ENCODE results near the gene DIAPH2. TPM values are rescaled to one million over a fixed set of nuclear protein-coding genes. Genes with fewer than 3 reads are reported as not detected.
"Not testable (repeated sequence)": the region's sequence is repeated elsewhere in the genome, so short reads cannot be mapped to it uniquely, and the experiment has no call there.

The DIAPH2 gene
- total RNA-seq, 1 donor from 2014 or later = 37.6 TPM

DNA sequence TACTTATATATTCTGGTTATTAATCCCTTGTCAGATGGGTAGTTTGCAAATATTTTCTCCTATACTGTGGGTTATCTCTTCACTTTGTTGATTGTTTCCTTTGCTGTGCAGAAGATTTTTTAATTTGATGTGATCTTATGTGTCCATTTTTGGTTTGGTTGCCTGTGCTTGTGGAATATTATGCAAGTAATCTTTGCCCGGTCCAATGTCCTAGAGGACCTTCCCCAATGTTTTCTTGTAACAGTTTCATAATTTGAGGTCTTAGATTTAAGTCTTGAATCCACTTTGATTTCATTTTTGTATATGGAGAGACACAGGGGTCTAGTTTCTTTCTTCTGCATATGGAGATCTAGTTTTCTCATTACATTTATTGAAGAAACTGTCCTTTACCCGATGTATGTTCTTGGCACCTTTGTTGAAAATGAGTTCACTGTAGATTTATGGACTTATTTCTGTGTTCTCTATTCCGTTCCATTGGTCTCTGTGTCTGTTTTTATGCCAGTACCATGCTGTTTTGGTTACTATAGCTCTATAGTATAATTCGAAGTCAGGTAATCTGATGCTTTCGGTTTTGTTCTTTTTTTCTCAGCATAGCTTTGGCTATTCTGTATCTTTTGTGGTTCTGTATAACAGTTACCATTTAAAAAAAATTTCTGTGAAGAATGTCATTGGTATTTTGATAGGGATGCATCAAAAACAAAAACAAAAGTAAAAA lies 34.7 kb downstream of the DIAPH2 start:
- no peak for DNase-seq

GRCh38 chrX:96721354-96721753 lies 36.7 kb downstream of the DIAPH2 start:
- DNase-seq = no peak

DNA sequence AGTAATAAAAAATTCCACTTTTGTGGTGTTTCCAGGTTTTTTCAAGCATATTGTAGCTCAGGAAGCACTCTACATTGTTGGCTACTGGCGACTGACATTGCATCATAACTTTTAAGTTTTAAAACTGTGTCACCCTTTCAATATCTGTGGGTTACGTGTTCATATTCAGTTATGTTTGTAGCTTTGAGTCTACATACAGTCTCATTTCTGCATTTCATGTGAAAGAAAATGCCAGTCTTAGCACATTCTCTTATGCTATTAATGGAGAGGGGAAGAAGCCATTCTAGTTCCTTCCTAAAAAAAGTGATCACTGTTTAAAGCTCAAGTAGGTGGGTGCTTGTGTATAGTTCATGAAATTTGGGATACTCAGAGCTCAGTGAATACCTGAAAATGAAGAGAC lies 38.1 kb downstream of the DIAPH2 start:
- no peak for DNase-seq

DNA sequence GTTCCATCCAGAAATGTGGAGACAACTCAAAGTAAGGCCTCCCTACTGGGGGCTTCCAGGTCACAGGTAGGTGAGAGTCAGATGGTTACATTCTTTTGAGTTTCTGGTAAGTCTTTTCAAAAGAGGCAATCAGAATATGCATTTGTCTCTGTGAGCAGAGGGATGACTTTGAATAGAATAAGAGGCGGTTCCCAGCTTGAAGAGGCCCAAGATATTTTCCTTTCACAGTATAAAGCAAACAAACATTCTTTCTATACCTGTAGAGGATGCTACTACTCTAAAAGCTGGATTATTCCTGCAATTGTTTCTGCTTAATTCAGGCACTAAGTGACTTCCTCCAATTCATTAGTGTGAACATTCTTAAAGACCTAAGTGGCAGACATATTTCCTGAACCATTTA lies 44.4 kb downstream of the DIAPH2 start:
- DNase-seq = peak; percentile 53

- DNase-seq = peak; percentile 0
These were observed 45.4 kb downstream of the DIAPH2 start for GRCh38 chrX:96729868-96730643.

DNA sequence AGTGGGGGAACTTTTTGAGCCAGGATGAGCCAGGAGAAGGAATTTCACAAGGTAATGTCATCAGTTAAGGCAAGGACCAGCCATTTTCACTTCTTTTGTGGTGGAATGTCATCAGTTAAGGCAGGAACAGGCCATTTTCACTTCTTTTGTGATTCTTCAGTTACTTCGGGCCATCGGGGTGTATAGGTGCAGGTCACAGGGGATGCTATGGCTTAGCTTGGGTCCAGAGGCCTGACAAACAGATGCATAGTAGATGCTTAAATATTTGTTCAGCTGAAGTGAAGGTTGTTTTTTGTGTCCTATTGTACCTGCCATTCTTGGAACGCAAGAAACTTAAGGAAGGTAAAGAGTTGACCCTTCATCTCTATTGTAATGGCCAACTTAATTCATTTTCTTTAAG lies 46.4 kb downstream of the DIAPH2 start:
- DNase-seq = not testable (repeated sequence)

GRCh38 chrX:96743367-96744073 lies 58.9 kb downstream of the DIAPH2 start:
- DNase-seq = no peak

DNA sequence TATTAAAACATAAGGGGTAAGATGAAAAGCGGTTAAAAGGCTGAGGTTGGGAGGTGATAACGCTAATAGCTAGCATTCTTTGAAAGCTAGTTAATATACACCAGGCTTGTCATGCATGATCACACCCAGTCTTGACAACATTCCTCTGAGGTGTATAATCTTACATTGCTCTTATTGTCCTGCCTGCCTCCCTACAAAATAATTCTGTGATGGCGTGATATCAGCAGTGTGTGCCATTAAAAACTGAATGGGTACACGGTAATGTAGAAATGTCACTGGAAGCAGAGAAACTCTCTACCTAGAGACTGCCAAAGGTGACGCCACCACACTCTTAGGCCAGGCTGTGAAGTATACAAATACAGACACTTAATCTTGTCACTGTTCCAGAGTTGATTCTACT lies 68.1 kb downstream of the DIAPH2 start:
- DNase-seq = no peak

DNA sequence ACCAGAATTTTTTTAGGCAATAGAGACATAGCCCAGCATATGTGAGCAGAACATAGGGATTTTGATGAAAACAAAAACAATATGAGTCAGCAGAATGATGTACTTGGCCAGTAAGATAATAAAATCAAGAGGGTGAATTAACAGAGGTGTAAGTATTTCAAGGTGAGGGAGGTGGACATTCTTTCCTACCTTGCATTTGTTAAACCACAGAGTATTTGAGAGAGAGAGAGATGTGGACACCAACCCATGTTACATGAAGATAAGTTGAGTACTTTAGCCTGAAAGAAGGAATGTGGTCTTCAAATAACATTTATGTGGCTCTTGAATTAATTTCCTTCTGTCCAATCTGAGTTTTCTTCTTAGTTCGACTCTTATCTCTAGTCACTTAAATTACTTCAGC lies 68.6 kb downstream of the DIAPH2 start:
- DNase-seq = no peak

DNA sequence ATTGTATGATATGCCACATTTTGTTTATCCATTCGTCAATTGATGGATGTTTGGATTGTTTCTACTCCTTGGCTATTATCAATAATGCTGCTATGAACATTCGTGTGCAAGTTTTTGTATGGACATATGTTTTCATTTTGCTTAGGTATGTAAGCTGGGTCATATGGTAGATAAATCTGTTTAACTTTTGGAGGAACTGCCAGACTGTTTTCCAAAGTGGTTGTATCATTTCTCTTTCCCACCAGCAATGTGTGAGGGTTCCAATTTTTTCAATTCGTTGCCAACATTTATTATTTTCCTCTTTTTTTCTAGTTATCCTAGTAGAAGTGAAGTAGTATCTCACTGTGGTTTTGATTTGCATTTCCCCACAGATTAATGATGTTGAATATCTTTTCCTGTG lies 71.8 kb downstream of the DIAPH2 start:
- no peak for DNase-seq

GRCh38 chrX:96761566-96761965 lies 76.9 kb downstream of the DIAPH2 start:
- DNase-seq = no peak

DNA sequence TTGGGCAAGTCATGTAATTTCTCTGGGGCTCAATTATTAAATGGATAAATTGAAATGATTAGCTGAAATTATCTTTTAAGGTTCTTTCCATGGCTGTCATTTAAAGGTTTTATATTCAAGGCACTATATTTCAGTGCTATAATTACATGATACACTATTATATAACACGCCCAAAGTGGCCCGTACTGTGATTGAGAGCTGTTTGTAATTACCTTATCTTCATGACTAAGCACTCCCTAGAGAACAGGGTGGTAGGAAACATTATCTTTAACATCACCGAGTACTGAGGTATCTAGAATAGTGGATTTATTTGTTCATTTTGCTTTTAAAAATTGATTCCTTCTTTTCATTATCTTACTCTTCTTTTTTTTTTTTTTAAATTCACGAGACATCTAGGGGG lies 79.0 kb downstream of the DIAPH2 start:
- DNase-seq = no peak

DNA sequence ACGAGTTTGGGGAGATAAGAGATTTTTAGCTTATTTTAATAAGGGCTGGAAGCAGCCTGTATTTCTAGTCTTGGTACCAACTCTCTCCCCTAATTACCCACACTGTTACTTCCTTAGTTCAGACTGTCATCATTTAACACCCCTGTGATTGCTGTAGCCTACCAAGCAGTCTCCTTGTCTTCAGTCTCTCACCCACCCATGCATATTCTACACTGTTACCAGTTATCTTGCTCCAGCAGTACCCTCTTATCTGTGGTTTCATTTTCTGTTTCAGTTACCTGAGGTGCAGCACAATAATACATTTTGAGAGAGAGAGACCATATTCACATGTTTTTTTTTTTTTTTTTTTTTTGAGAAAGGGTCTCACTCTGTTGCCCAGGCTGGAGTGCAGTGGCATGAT lies 80.2 kb downstream of the DIAPH2 start:
- no peak for DNase-seq

DNA sequence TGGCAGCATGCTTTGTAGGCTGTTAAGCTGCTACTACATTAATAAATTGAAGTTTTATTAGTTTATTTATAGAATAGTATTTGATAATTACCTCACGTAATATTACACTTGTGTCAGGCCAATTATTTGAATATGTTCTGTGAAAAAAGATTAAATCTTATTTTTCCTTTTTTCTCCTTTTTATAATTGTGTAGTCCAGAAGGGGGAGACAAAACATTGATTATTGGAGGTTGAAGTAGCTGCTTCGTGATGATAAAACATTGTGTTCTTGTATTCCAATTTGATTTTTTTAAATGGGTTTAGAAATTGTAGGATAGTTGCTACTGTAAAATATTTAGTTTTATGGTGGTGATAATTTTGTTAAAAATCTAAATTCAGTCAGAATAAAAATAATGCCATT lies 85.7 kb downstream of the DIAPH2 start:
- peak; percentile 37 for DNase-seq

GRCh38 chrX:96771486-96771885 lies 86.8 kb downstream of the DIAPH2 start:
- DNase-seq = peak; percentile 2

DNA sequence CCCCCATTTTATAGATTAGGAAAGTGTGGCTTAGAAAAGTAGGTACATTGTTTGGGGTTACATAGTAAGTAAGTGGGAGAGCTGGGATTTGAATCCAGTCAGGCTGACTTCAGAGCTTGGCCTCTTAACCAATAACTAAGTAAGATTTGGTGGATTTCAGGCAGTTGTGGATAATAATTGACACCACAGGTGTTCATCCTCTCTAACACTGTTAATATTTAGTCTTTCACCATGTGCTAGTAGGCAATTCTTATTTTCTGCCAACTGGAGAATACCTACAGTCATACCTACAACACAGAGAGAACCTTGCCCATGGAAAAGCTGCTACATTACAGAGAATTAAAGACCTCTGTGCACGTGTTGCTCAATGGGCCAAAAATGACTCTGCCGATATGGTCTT lies 89.5 kb downstream of the DIAPH2 start:
- no peak for DNase-seq

DNA sequence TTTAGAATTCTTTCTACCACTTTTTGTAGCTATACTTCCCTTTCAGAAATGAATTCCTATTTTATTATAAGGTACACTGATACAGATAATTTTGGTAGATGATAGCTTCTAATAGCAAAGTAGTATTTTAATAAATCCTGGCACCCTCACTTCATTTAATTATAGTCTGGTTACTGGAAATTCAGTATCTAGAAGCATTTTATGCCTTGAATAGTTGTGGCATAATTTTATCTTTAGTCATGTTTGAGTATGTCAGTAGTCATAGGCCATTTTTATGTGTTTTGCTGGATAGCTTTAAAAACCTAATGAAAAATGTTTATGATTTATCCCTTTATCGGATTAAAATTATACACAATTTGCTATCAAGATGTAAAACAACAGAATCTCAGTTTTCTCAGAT lies 92.3 kb downstream of the DIAPH2 start:
- DNase-seq = no peak

DNA sequence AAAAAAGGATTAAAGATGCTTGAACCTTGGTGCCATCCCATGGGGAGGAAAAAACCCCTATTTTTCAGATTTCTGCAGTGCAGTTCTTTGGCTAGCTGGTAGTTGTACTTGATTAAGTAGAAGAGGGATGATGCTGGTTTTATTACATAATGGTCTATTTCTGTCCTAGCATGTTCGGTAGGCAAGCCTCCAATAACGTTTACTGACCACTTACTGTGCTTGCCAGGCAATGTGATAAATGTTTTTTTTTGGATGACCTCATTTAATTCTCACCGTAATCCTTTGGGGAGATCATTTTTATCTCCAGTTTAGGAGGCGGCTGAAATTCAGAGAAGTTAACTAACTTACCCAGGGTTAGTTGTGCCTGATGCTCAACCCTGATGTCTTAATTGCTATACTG lies 106.9 kb downstream of the DIAPH2 start:
- no peak for DNase-seq

- DNase-seq = no peak
These were observed 107.4 kb downstream of the DIAPH2 start for GRCh38 chrX:96792047-96792446.

- no peak for DNase-seq
These were observed 114.3 kb downstream of the DIAPH2 start for GRCh38 chrX:96798982-96799381.

DNA sequence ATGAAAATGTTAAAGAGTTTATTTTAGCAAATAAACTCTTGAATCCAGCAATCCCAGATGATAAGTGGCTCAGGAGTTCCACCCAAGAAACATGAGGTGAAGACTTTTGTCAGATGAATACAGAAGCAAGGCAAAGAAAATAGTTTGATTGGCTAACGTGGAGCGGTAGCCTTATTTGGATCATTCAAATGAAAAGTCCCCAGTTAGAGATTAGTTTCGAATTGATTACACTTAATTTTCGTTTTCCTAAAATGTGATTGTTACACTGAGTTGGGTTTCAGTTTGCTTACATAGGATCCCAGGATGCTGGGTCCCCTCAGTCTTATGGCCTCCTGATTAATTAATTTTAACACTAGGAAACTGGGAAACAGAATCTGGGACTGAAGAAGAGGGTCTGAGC lies 122.7 kb downstream of the DIAPH2 start:
- no peak for DNase-seq

DNA sequence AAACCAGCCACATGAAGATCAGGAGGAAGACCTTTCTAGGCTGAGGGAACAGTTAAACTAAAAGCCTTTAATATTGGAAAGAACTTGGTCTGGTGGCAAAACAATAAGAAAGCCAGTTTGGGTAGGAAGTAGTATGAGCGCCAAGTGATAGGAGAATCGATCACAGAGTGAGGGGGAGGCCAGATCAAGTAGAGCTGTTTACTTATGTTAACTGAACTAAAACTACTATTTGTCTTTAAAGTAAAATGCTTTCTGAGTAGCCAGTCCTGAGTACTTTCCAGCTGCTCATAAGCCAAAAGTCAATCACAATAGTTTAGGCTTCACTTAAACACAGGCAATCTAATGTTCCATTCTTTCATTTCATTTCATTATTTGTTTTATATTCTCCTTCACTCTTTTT lies 136.3 kb downstream of the DIAPH2 start:
- DNase-seq = no peak

DNA sequence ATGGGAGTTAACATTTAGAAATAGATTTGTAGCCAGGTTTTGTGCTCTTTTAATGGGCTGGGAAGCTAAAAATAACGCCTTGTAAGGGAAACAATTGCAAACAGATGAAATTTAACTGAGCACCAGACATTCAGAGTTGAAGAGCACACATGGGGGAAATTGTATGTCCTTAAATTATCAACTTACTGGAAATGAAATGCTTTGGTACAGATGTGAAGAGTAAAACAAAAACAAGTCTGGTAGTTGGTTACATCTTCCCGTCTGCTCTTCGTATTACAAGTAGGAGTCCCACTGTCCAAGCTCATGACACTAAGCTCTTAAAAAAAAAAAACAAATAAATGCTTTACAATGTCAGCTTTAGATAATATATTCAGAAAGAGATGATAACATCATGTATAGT lies 139.5 kb downstream of the DIAPH2 start:
- DNase-seq = no peak

- no peak for DNase-seq
These were observed 148.7 kb downstream of the DIAPH2 start for GRCh38 chrX:96833333-96833732.
